Sigmoid colon (tissue), 7 donors: Measurements from ENCODE around the gene AP5B1. TPM values are rescaled to one million over a fixed set of nuclear protein-coding genes. Genes with fewer than 3 reads are reported as not detected.

Experiments
- DNase-seq: peaks from one replicate; pipeline ENCODE4 v3.0.0-alpha.2; 2019
- H3K27ac ChIP-seq, 4 donors: fragments of 200-600 bp; sonication (generic); one replicate each; pipeline ENCODE4 v1.5.1; 2016 to 2019; ENCODE audit warnings: mild to moderate bottlenecking in 1 of 4
- H3K27me3 ChIP-seq, 3 donors: fragments of 200-600 bp; sonication (generic); one replicate each; pipeline ENCODE4 v1.5.1; 2019; ENCODE audit warnings: mild to moderate bottlenecking in 1 of 3
- H3K36me3 ChIP-seq, 4 donors: fragments of 200-600 bp; sonication (generic); one replicate each; pipeline ENCODE4 v1.5.1; 2016 to 2019
- H3K4me1 ChIP-seq, 4 donors: fragments of 200-600 bp; sonication (generic); one replicate each; pipeline ENCODE4 v1.5.1; 2017 to 2019
- H3K4me3 ChIP-seq, 4 donors: fragments of 200-600 bp; sonication (generic); one replicate each; pipeline ENCODE4 v1.5.1; 2017 to 2019; ENCODE audit warnings: mild to moderate bottlenecking in 2 of 4, moderate library complexity in 1 of 4
- H3K9me3 ChIP-seq, 4 donors: fragments of 200-600 bp in 3 of 4; sonication (generic) in 3 of 4; one replicate each; pipeline versions ENCODE4 v1.5.1 to v1.6.1; 2013 to 2019
- CTCF ChIP-seq, 4 experiments: fragments of 450-650 bp in 3 of 4; fragments of 200-600 bp in 1 of 4; IDR thresholded peaks; one replicate each; pipeline ENCODE4 v1.5.1; 2016 to 2019; ENCODE audit warnings: antibody characterized with exemption in 4 of 4, mild to moderate bottlenecking in 3 of 4, moderate library complexity in 2 of 4
- EP300 ChIP-seq, 4 donors: sonication (generic); formaldehyde crosslinking; IDR thresholded peaks; one replicate each; pipeline ENCODE4 v1.6.1; 2017; ENCODE audit warnings: antibody characterized with exemption in 4 of 4
- POLR2A ChIP-seq, 2 donors: fragments of 450-650 bp; IDR thresholded peaks; one replicate each; pipeline ENCODE4 v1.6.1; 2016; ENCODE audit warnings: antibody characterized with exemption in 2 of 2, mild to moderate bottlenecking in 2 of 2, moderate library complexity in 2 of 2
- POLR2AphosphoS5 ChIP-seq, 4 donors: sonication (generic); formaldehyde crosslinking; IDR thresholded peaks; one replicate each; pipeline ENCODE4 v1.6.1; 2017; ENCODE audit warnings: antibody characterized with exemption in 4 of 4
- WGBS, 2 donors: extraction: QIAGEN DNeasy Blood & Tissue Kit; methylation state at CpG; one replicate each; pipeline ENCODE4 v1.1.7; 2013; 5-methylcytosine and 5-hydroxymethylcytosine counted together
- intact Hi-C: fragments of 100-400 bp; cut with DNase I; formaldehyde crosslinking; loops from one replicate; pipeline ENCODE4 v1.15.1; 2023
- polyA plus RNA-seq, 3 donors: library from polyadenylated mRNA; stranded (reverse); fragments of 200-250 nt; gene quantifications; one replicate each; pipeline ENCODE4 v1.2.3, GENCODE V29; 2013
- total RNA-seq, 4 donors: library from RNA; depleted of rRNA; stranded (reverse); fragments of >200 nt; gene quantifications; one replicate each; pipeline ENCODE4 v1.1.0, GENCODE V29; 2016
- donor health status: healthy with polysubstance abuse.
- donor health status: Bipolar disorder and iron deficiency.
- donor health status: healthy.

Gene AP5B1
- total and polyA plus RNA-seq, 7 donors: 6.6 to 14.6 (median 9.0) TPM

GRCh38 chr11:65809496-65809895, 28.7 kb upstream of the AP5B1 start:
- no peaks in the 10 kb centered on the region for H3K9me3 ChIP-seq
- intact Hi-C loops: no loop called here
- no peaks in the 10 kb centered on the region for H3K36me3 ChIP-seq
- H3K27me3 ChIP-seq: peaks cover 2 to 20% (median 3%) of the 10 kb centered on the region in 3 donors
- TF ChIP-seq EP300 (IDR thresholded peaks at IDR 0.05) (no peak), POLR2A (IDR thresholded peaks at IDR 0.05) (no peak), CTCF (IDR thresholded peaks at IDR 0.05) (no peak), POLR2AphosphoS5 (IDR thresholded peaks at IDR 0.05) (no peak)
- 76 to 82% methylated on average over 9 of the region's 9 CpGs for WGBS, 2 donors
- no peak for DNase-seq
- H3K27ac ChIP-seq: no peak overlapping the region
- H3K4me3 ChIP-seq: no peak overlapping the region
- H3K4me1 ChIP-seq: no peaks in the 10 kb centered on the region

GRCh38 chr11:65808744-65809341, 28.1 kb upstream of the AP5B1 start:
- no peaks in the 10 kb centered on the region for H3K9me3 ChIP-seq
- whole genome bisulfite sequencing, 2 donors: 53 to 81% methylated on average over 20 of the region's 20 CpGs
- no peak for DNase-seq
- intact Hi-C loops: no loop called here
- peaks cover 8 to 26% (median 10%) of the 10 kb centered on the region in 3 donors for H3K27me3 ChIP-seq
- TF ChIP-seq POLR2A (IDR thresholded peaks at IDR 0.05): no peak
- H3K36me3 ChIP-seq: no peaks in the 10 kb centered on the region
- H3K4me1 ChIP-seq: no peaks in the 10 kb centered on the region
- no peak overlapping the region for H3K27ac ChIP-seq
- H3K4me3 ChIP-seq: no peak overlapping the region

GRCh38 chr11:65806979-65807378, 26.2 kb upstream of the AP5B1 start:
- H3K4me1 ChIP-seq: no peaks in the 10 kb centered on the region
- peaks cover 23 to 45% (median 24%) of the 10 kb centered on the region in 3 donors for H3K27me3 ChIP-seq
- H3K36me3 ChIP-seq: no peaks in the 10 kb centered on the region
- H3K4me3 ChIP-seq: no peak overlapping the region
- H3K27ac ChIP-seq: no peak overlapping the region
- H3K9me3 ChIP-seq: no peaks in the 10 kb centered on the region
- WGBS, 2 donors: 34 to 73% methylated on average over 6 of the region's 6 CpGs
- intact Hi-C loops: no loop called here
- no peak for TF ChIP-seq EP300 (IDR thresholded peaks at IDR 0.05)
- no peak for TF ChIP-seq POLR2AphosphoS5 (IDR thresholded peaks at IDR 0.05)
- no peak for TF ChIP-seq POLR2A (IDR thresholded peaks at IDR 0.05)
- TF ChIP-seq CTCF (IDR thresholded peaks at IDR 0.05): no peak
- DNase-seq: no peak

GRCh38 chr11:65803797-65804492, 23.2 kb upstream of the AP5B1 start:
- Histone ChIP-seq H3K4me3 (no peak overlapping the region), H3K4me1 (no peaks in the 10 kb centered on the region), H3K36me3 (no peaks in the 10 kb centered on the region), H3K27ac (no peak overlapping the region), H3K9me3 (no peaks in the 10 kb centered on the region), H3K27me3 (peaks cover 24 to 75% (median 50%) of the 10 kb centered on the region in 3 donors)
- TF ChIP-seq POLR2AphosphoS5 (IDR thresholded peaks at IDR 0.05) (no peak), EP300 (IDR thresholded peaks at IDR 0.05) (no peak), CTCF (IDR thresholded peaks at IDR 0.05) (no peak), POLR2A (IDR thresholded peaks at IDR 0.05) (no peak)
- peak; percentile 40 for DNase-seq
- 75 to 82% methylated on average over 21 of the region's 21 CpGs for WGBS, 2 donors
- intact Hi-C loops: no loop called here

- no peak overlapping the region for H3K4me3 ChIP-seq
- no peaks in the 10 kb centered on the region for H3K9me3 ChIP-seq
- no peak overlapping the region for H3K27ac ChIP-seq
- WGBS, 2 donors: 70 to 90% methylated on average over 9 of the region's 9 CpGs
- DNase-seq: no peak
- intact Hi-C loops: no loop called here
- H3K36me3 ChIP-seq: no peaks in the 10 kb centered on the region
- H3K27me3 ChIP-seq: peaks cover 24 to 87% (median 56%) of the 10 kb centered on the region in 3 donors
- no peak for TF ChIP-seq POLR2A (IDR thresholded peaks at IDR 0.05)
- H3K4me1 ChIP-seq: no peaks in the 10 kb centered on the region
These were observed 22.1 kb upstream of the AP5B1 start for GRCh38 chr11:65802841-65803240.
